HAP-1 (cell line): ENCODE measurements around the gene OR6T1.

Source experiments
- DNase-seq, 2 experiments: peaks; one replicate each; pipeline ENCODE4 v3.0.0-alpha.2; 2016 to 2020; ENCODE audit warnings: low spot score in 2 of 2
- H3K27me3 ChIP-seq: fragments of 250-450 bp; sonication (Bioruptor Pico); 2 replicates; pipeline ENCODE4 v1.5.1; 2020; ENCODE audit warnings: low read depth, mild to moderate bottlenecking, moderate library complexity
- H3K36me3 ChIP-seq: fragments of 250-450 bp; sonication (Bioruptor Pico); replicated peaks from 2 replicates; pipeline ENCODE4 v1.5.1; 2020; ENCODE audit warnings: mild to moderate bottlenecking
- H3K4me1 ChIP-seq: fragments of 250-450 bp; sonication (Bioruptor Pico); 2 replicates; pipeline ENCODE4 v1.5.1; 2020; ENCODE audit warnings: mild to moderate bottlenecking
- H3K4me3 ChIP-seq: fragments of 250-450 bp; sonication (Bioruptor Pico); 2 replicates; pipeline ENCODE4 v1.5.1; 2020; ENCODE audit warnings: mild to moderate bottlenecking, moderate library complexity
- H3K9me3 ChIP-seq: fragments of 250-450 bp; sonication (Bioruptor Pico); 2 replicates; pipeline ENCODE4 v1.5.1; 2020; ENCODE audit warnings: mild to moderate bottlenecking, moderate library complexity
- in situ Hi-C: fragments of 300-500 bp; cut with MboI; formaldehyde crosslinking; loops from 3 replicates; pipeline ENCODE4 v1.14.3; 2020; ENCODE audit warnings: low sequenced_read_pairs, inconsistent platforms, mixed read lengths

OR6T1 gene, protein sequence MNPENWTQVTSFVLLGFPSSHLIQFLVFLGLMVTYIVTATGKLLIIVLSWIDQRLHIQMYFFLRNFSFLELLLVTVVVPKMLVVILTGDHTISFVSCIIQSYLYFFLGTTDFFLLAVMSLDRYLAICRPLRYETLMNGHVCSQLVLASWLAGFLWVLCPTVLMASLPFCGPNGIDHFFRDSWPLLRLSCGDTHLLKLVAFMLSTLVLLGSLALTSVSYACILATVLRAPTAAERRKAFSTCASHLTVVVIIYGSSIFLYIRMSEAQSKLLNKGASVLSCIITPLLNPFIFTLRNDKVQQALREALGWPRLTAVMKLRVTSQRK

GRCh38 chr11:123943738-123944137 lies at the start of gene OR6T1:
Gene OR6T1, minus strand, starts transcription at chr11:123943838. Its CDS starts 0 bp downstream, at chr11:123943838.
- Histone ChIP-seq H3K4me3 (no peak within 1 kb of the TSS), H3K27me3 (no peaks in the 10 kb centered on the region), H3K4me1 (no peaks in the 10 kb centered on the region), H3K36me3 (no peaks in the 10 kb centered on the region), H3K9me3 (no peaks in the 10 kb centered on the region)
- in situ Hi-C loops, result no loop called here
- no peak for DNase-seq

- no peak overlapping the region for H3K4me3 ChIP-seq
- in situ Hi-C loops, result no loop called here
- H3K4me1 ChIP-seq, result no peaks in the 10 kb centered on the region
- H3K36me3 ChIP-seq, result no peaks in the 10 kb centered on the region
- no peaks in the 10 kb centered on the region for H3K27me3 ChIP-seq
- no peaks in the 10 kb centered on the region for H3K9me3 ChIP-seq
- DNase-seq, result no peak
These were observed 35.7 kb upstream of the OR6T1 start for GRCh38 chr11:123979311-123979710.

- DNase-seq, result no peak
These were observed 34.2 kb upstream of the OR6T1 start, which contains the start of gene OR10S1 for GRCh38 chr11:123977731-123978347. Gene OR10S1, minus strand, starts transcription at chr11:123977781. Its CDS starts 117 bp downstream, at chr11:123977664.

DNA sequence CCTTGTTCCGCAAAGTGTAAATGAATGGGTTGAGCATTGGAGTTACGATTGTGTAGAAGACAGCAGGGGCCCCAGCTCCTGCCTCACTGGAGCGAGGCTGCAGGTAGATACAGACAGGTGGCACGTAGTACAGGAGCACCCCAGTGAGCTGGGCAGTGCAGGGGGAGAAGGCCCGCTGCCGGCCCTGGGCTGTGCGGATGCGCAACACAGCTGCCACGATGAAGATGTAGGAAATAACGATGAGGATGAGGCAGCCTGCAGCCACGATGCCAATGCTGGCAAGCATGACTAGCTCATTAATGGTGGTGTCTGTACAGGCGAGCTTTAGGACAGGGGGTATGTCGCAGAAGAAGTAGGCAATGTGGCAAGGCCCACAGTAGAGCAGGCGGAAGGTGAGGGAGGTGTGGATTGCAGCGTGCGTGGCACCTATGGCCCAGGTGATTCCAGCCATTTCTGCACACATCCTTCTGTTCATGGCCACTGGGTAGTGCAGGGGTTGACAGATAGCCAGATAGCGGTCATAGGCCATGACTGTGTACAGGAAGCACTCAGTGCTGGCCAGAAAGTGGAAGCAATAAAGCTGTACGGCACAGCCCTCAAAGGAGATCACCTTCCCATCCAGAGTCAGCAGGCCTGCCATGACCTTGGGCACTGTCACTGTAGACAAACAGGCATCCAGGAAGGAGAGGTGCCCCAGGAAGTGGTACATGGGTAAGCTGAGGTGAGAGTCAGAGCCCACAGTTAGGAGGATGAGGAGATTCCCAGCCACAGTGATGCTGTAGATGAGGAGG lies 33.3 kb upstream of the OR6T1 start:
- no peaks in the 10 kb centered on the region for H3K27me3 ChIP-seq
- in situ Hi-C loops, result no loop called here
- H3K4me1 ChIP-seq, result no peaks in the 10 kb centered on the region
- H3K9me3 ChIP-seq, result no peaks in the 10 kb centered on the region
- H3K4me3 ChIP-seq, result no peak overlapping the region
- no peak for DNase-seq
- H3K36me3 ChIP-seq, result no peaks in the 10 kb centered on the region

More at GRCh38 chr11:123977731-123978347, 34.2 kb upstream of the OR6T1 start, which contains the start of gene OR10S1:
- in situ Hi-C loops, result no loop called here
- H3K9me3 ChIP-seq, result no peaks in the 10 kb centered on the region
- H3K36me3 ChIP-seq, result no peaks in the 10 kb centered on the region
- no peaks in the 10 kb centered on the region for H3K4me1 ChIP-seq
- H3K4me3 ChIP-seq, result no peak within 1 kb of the TSS
- no peaks in the 10 kb centered on the region for H3K27me3 ChIP-seq

GRCh38 chr11:123973816-123974215 lies 30.2 kb upstream of the OR6T1 start:
- no peaks in the 10 kb centered on the region for H3K27me3 ChIP-seq
- H3K4me3 ChIP-seq, result no peak overlapping the region
- in situ Hi-C loops, result no loop called here
- no peaks in the 10 kb centered on the region for H3K9me3 ChIP-seq
- H3K36me3 ChIP-seq, result no peaks in the 10 kb centered on the region
- no peaks in the 10 kb centered on the region for H3K4me1 ChIP-seq
- no peak for DNase-seq

- Histone ChIP-seq H3K27me3 (no peaks in the 10 kb centered on the region), H3K36me3 (no peaks in the 10 kb centered on the region), H3K4me1 (no peaks in the 10 kb centered on the region), H3K4me3 (no peak overlapping the region), H3K9me3 (no peaks in the 10 kb centered on the region)
- in situ Hi-C loops, result no loop called here
- no peak for DNase-seq
These were observed 13.1 kb upstream of the OR6T1 start for GRCh38 chr11:123956752-123957151.

DNA sequence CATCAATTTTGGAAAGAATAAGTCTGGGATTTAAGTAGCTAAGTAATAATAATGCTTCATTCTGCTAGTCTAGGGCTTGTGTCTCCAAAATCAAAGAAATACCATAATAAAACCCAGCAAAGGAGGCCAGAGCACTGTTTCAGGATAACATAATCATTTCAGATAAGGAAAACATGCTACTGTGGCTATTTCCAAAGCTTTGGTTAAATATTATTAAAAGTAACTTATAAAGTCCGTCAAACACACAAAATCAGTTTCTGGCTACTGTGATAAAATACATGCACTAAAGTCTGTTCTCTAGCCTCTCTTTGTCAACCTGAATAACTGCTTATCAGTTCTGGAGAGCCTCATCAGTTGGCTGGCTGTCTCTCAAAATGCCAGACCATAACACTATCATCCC lies 1.5 kb upstream of the OR6T1 start:
- in situ Hi-C loops, result no loop called here
- Histone ChIP-seq H3K36me3 (no peaks in the 10 kb centered on the region), H3K4me3 (no peak overlapping the region), H3K9me3 (no peaks in the 10 kb centered on the region), H3K27me3 (no peaks in the 10 kb centered on the region), H3K4me1 (no peaks in the 10 kb centered on the region)
- DNase-seq, result no peak

DNA sequence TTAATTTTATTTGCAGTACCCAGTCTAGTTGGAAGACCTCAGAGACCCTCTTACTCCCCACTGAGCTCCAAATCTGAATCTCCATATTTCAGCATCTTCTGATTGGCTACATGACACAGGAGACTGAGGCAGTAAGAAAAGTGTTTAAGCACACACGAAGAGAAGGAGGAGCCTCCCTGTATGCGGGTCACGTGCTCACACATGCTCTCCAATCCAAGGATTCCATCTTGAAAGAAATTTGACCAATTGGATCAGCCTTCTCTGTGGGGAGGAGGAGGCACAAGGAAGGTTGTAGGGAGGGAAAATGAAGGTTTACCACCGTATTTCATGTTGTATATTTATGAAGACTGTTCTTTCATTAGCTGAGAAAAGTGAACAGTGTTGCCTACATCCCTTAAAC lies 1.2 kb downstream of the OR6T1 start:
- Histone ChIP-seq H3K9me3 (no peaks in the 10 kb centered on the region), H3K36me3 (no peaks in the 10 kb centered on the region), H3K4me3 (no peak overlapping the region), H3K27me3 (no peaks in the 10 kb centered on the region), H3K4me1 (no peaks in the 10 kb centered on the region)
- in situ Hi-C loops, result no loop called here
- no peak for DNase-seq

DNA sequence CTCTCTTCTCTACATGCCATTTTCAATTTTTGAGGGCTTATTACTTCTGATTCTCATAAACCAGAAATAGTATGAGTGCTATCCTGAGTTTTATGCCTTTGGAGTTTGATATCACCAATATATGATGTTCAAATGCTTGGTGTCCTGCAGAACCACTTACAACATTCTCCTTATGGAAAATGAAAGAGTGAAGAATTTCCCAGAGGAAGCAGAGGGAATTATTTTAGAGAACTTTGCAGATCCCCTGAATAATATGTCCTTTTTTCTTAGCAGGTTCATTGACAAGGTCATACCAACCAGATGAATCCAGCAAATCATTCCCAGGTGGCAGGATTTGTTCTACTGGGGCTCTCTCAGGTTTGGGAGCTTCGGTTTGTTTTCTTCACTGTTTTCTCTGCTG lies 4.3 kb downstream of the OR6T1 start, which contains the start of gene OR4D5:
Gene OR4D5 (plus strand): TSS at position 301 of the 400 bp plus-strand sequence. CDS start 0 bp downstream, at position 301.
- no peak within 1 kb of the TSS for H3K4me3 ChIP-seq
- no peak for DNase-seq
- no peaks in the 10 kb centered on the region for H3K36me3 ChIP-seq
- no peaks in the 10 kb centered on the region for H3K9me3 ChIP-seq
- in situ Hi-C loops, result no loop called here
- no peaks in the 10 kb centered on the region for H3K27me3 ChIP-seq
- H3K4me1 ChIP-seq, result no peaks in the 10 kb centered on the region

DNA sequence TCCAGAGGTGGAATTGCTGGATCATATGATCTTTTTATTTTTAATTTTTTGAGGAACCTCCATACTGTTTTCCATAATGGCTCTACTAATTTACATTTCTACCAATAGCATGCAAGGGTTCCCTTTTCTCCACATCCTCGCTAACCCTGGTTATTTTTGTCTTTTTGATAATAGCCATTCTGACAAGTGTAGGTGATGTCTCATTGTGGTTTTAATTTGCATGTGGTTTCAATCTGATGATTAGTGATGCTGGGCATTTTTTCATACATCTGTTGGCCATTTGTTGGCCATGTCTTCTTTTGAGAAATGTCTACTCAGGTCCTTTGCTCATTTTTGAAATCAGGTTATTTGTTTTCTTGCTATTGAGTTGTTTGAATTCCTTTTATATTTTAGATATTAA lies 19.6 kb downstream of the OR6T1 start:
- DNase-seq, result no peak
- H3K27me3 ChIP-seq, result no peaks in the 10 kb centered on the region
- no peaks in the 10 kb centered on the region for H3K4me1 ChIP-seq
- no peaks in the 10 kb centered on the region for H3K36me3 ChIP-seq
- no peaks in the 10 kb centered on the region for H3K9me3 ChIP-seq
- in situ Hi-C loops, result no loop called here
- no peak overlapping the region for H3K4me3 ChIP-seq

DNA sequence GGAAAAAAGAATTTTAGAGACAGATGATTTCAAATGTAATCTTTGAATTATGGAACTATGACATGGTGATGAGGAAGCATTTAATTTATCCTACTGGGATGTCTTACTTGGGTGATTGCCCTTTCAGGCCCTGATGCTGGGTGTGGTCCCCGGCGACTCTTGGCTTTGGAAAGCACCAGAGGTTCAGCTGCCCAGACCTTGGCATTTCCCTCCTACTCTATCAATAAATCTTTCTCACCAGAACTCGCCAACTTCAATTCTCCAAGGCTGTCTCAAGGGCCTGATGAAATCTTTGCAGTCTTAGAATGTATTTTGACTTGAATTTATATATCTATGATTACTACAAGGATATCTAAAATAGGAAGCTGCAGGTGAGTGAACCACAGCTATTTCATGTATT lies 22.7 kb downstream of the OR6T1 start:
- no peaks in the 10 kb centered on the region for H3K36me3 ChIP-seq
- no peaks in the 10 kb centered on the region for H3K9me3 ChIP-seq
- no peak overlapping the region for H3K4me3 ChIP-seq
- in situ Hi-C loops, result no loop called here
- DNase-seq, result no peak
- no peaks in the 10 kb centered on the region for H3K27me3 ChIP-seq
- H3K4me1 ChIP-seq, result no peaks in the 10 kb centered on the region

- no peak overlapping the region for H3K4me3 ChIP-seq
- H3K36me3 ChIP-seq, result no peaks in the 10 kb centered on the region
- peaks cover 5% of the 10 kb centered on the region for H3K27me3 ChIP-seq
- DNase-seq, result no peak
- in situ Hi-C loops, result no loop called here
- no peaks in the 10 kb centered on the region for H3K9me3 ChIP-seq
- H3K4me1 ChIP-seq, result no peaks in the 10 kb centered on the region
These were observed 37.8 kb downstream of the OR6T1 start for GRCh38 chr11:123905826-123906225.

- in situ Hi-C loops, result no loop called here
- no peak for DNase-seq
These were observed 38.7 kb downstream of the OR6T1 start for GRCh38 chr11:123904932-123905331.

GRCh38 chr11:123903932-123904331 lies 39.7 kb downstream of the OR6T1 start:
- in situ Hi-C loops, result no loop called here
- no peaks in the 10 kb centered on the region for H3K4me1 ChIP-seq
- H3K9me3 ChIP-seq, result no peaks in the 10 kb centered on the region
- H3K27me3 ChIP-seq, result peaks cover 5% of the 10 kb centered on the region
- H3K36me3 ChIP-seq, result no peaks in the 10 kb centered on the region
- H3K4me3 ChIP-seq, result no peak overlapping the region
- no peak for DNase-seq

More at GRCh38 chr11:123904932-123905331, 38.7 kb downstream of the OR6T1 start:
- Histone ChIP-seq H3K9me3 (no peaks in the 10 kb centered on the region), H3K4me1 (no peaks in the 10 kb centered on the region), H3K4me3 (no peak overlapping the region), H3K36me3 (no peaks in the 10 kb centered on the region), H3K27me3 (peaks cover 5% of the 10 kb centered on the region)
